ENCODE measurements around the gene KIAA1614.

DNA sequence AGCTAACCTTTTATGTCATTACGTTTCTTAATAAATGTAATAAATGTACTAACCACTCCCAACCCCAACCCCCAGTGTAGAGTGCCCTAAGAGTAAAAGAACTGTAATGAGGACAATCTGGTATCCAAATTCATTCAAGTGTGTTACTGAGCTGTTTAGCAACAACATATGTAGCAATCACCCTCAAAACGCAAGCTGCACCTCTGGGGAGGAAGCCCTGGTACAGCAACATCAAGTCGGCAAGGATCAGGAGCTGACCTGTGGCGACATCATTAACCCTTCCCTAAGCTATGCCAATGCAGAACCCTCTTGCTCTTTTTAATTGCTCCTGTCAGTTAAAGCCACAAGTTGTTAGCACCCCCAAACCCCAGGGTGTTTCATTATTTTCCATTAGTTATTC lies 62.9 kb downstream of the KIAA1614 start:
- no peak for TF ChIP-seq EZH2 (IDR thresholded peaks at IDR 0.05)
- TF ChIP-seq, protein P1, sequence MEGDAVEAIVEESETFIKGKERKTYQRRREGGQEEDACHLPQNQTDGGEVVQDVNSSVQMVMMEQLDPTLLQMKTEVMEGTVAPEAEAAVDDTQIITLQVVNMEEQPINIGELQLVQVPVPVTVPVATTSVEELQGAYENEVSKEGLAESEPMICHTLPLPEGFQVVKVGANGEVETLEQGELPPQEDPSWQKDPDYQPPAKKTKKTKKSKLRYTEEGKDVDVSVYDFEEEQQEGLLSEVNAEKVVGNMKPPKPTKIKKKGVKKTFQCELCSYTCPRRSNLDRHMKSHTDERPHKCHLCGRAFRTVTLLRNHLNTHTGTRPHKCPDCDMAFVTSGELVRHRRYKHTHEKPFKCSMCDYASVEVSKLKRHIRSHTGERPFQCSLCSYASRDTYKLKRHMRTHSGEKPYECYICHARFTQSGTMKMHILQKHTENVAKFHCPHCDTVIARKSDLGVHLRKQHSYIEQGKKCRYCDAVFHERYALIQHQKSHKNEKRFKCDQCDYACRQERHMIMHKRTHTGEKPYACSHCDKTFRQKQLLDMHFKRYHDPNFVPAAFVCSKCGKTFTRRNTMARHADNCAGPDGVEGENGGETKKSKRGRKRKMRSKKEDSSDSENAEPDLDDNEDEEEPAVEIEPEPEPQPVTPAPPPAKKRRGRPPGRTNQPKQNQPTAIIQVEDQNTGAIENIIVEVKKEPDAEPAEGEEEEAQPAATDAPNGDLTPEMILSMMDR (IDR thresholded peaks at IDR 0.05) = no peak
- no peak for TF ChIP-seq EZH2phosphoT487 (IDR thresholded peaks at IDR 0.05)

Measured in neural progenitor cell (in vitro differentiated cells).